Heart right ventricle (tissue), 16 donors: Measurements from ENCODE around the gene KIFC3. TPM values are rescaled to one million over a fixed set of nuclear protein-coding genes. Genes with fewer than 3 reads are reported as not detected.

Experiments used
- ATAC-seq, 8 donors: fragments of 200-7000 bp; cut with Tn5 transposase; one replicate each; pipeline ENCODE4 v1.9.1; 2020; ENCODE audit warnings: mild to moderate bottlenecking in 8 of 8, moderate library complexity in 8 of 8, moderate number of reproducible peaks in 1 of 8
- DNase-seq, 2 donors: peaks; one replicate each; pipeline ENCODE4 v3.0.0-alpha.2; 2020
- H3K27ac ChIP-seq, 10 donors: fragments of 200-600 bp; sonication (generic) in 2 of 10; one replicate each; pipeline versions ENCODE4 v1.5.0 to v1.8.0; 2020 to 2022; ENCODE audit warnings: mild to moderate bottlenecking in 3 of 10
- H3K27me3 ChIP-seq, 7 donors: fragments of 200-600 bp; one replicate each; pipeline ENCODE4 v1.8.0; 2021 to 2022; ENCODE audit warnings: mild to moderate bottlenecking in 2 of 7
- H3K36me3 ChIP-seq, 9 donors: fragments of 200-600 bp; sonication (generic) in 1 of 9; one replicate each; pipeline versions ENCODE4 v1.5.0 to v1.8.0; 2020 to 2022; ENCODE audit warnings: mild to moderate bottlenecking in 2 of 9
- H3K4me1 ChIP-seq, 9 donors: fragments of 200-600 bp; sonication (generic) in 1 of 9; one replicate each; pipeline versions ENCODE4 v1.5.0 to v1.8.0; 2020 to 2022; ENCODE audit warnings: mild to moderate bottlenecking in 4 of 9
- H3K4me3 ChIP-seq, 10 donors: fragments of 200-600 bp; sonication (generic) in 2 of 10; one replicate each; pipeline versions ENCODE4 v1.5.0 to v1.8.0; 2020 to 2022; ENCODE audit warnings: mild to moderate bottlenecking in 7 of 10, moderate library complexity in 2 of 10
- H3K9me3 ChIP-seq, 11 donors: fragments of 200-600 bp in 10 of 11; sonication (generic) in 2 of 11; one replicate each; pipeline versions ENCODE4 v1.5.0 to v1.8.0; 2013 to 2022; ENCODE audit warnings: mild to moderate bottlenecking in 2 of 11, control low read depth in 1 of 11, moderate library complexity in 1 of 11
- WGBS, 2 donors: extraction: QIAGEN DNeasy Blood & Tissue Kit; methylation state at CpG; one replicate each; pipeline ENCODE4 v1.1.7; 2013; ENCODE audit warnings: inconsistent platforms in 1 of 2; 5-methylcytosine and 5-hydroxymethylcytosine counted together
- intact Hi-C, 10 donors: fragments of 100-400 bp; cut with DNase I; formaldehyde crosslinking; loops; one replicate each; pipeline versions ENCODE4 v1.11.1 to v1.14.2; 2022
- polyA plus RNA-seq, 2 donors: library from polyadenylated mRNA; stranded (reverse); fragments of 200-250 nt; gene quantifications; one replicate each; pipeline ENCODE4 v1.2.3, GENCODE V29; 2013
- total RNA-seq, 10 donors: library from RNA; stranded (reverse); fragmentation: NEBNext Ultra II Directional in 3 of 10; extraction: Animal tissue kit (Norgen Biotek cat#: 25700) in 3 of 10; gene quantifications; one replicate each; pipeline versions ENCODE4 v1.2.1 to v1.2.4, GENCODE V29; 2021 to 2023
- TF ChIP-seq, protein P1 (sequence below), 9 donors: fragments of 200-600 bp; sonication (generic) in 2 of 9; IDR thresholded peaks; one replicate each; pipeline versions ENCODE4 v1.5.0 to v1.8.0; 2021 to 2022; ENCODE audit warnings: antibody characterized with exemption in 9 of 9, mild to moderate bottlenecking in 5 of 9, moderate library complexity in 1 of 9
- donor health status: Arrhythmogenic right ventricular cardiomyopathy.
- donor health status: ischemic (EF 13 %, LVEDD 7.1; RV severe dilation, severe dysfunction).
- donor health status: healthy with polysubstance abuse.
- donor health status: DM: no; HTN: yes; CAD: no.
- donor health status: DM: no; HTN: no; CAD: no.
- donor health status: ischemic (EF 25% LVEDD 6.9; RV normal size, moderate dysfunction).
- donor health status: ischemic (EF 25% LVEDD 5.7; RV mildly dilated, moderate dysfunction).
- donor health status: healthy.
- donor health status: DM: yes; HTN: yes; CAD: no.
- donor health status: Ischemic cardiomyopathy.
- donor health status: ischemic (EF 35%, LVEDD 5.7; RV mildly dilated, moderate dysfunction).
- donor health status: nonischemic (EF 11% LVEDD 7.7; RV severe dilation, severe dysfunction).
- donor health status: DM: yes; HTN: yes; CAD: no.
- donor health status: PGD.
- donor health status: ischemic (EF 29% LVEDD 5.4; RV normal size, mild dysfunction).
- donor health status: nonischemic (EF 23%, LVEDD 6.1; RV moderate dilation, normal function).

KIFC3 gene
- total and polyA plus RNA-seq, 12 donors, result 42.5 to 97.4 (median 63.5) TPM

DNA sequence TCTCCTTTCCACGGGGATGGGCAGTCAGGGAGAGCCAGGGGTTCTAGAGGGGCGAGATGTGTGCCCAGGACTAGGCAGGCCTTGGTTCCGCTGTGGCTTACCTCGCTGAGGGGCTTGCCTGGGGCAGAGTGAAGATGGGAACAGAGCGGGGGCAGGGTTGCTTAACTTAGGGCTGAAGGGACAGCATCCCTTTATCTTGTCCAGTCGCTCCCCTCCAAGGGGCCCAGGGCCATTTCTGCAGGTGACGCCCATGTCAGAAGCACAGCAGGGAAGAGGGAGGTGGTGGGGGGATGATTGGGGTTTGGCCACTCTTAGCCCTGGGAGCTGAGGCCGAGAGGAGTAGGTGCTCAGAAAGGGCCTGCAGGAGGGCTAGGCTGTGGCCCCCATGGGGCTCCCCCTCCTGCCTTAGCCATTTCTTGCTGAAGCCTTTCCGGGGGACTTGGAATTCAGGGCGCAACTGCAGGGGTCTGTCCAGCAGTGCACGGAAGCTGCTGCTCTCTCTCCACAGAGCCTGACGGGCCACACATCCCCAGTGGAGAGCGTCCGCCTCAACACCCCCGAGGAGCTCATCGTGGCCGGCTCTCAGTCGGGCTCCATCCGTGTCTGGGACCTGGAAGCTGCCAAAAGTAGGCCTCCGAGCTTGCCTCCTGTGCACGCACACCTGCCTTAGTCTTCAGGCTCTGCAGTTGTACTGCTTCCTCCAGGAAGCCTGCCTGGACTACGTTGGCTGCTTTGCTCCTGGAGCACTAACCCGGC lies 58.2 kb downstream of the KIFC3 start:
- H3K9me3 ChIP-seq, result no peaks in the 10 kb centered on the region
- no peaks in the 10 kb centered on the region for H3K27me3 ChIP-seq
- no peak for ATAC-seq
- intact Hi-C loops, result loop anchor here in 1 of 10 donors (5.0 kb wide), 1 partner anchor 38 kb away; no protein-coding TSS in a partner anchor
- TF ChIP-seq, protein P1, sequence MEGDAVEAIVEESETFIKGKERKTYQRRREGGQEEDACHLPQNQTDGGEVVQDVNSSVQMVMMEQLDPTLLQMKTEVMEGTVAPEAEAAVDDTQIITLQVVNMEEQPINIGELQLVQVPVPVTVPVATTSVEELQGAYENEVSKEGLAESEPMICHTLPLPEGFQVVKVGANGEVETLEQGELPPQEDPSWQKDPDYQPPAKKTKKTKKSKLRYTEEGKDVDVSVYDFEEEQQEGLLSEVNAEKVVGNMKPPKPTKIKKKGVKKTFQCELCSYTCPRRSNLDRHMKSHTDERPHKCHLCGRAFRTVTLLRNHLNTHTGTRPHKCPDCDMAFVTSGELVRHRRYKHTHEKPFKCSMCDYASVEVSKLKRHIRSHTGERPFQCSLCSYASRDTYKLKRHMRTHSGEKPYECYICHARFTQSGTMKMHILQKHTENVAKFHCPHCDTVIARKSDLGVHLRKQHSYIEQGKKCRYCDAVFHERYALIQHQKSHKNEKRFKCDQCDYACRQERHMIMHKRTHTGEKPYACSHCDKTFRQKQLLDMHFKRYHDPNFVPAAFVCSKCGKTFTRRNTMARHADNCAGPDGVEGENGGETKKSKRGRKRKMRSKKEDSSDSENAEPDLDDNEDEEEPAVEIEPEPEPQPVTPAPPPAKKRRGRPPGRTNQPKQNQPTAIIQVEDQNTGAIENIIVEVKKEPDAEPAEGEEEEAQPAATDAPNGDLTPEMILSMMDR (IDR thresholded peaks at IDR 0.05), result no peak
- WGBS, 2 donors, result 89 to 91% methylated on average over 23 of the region's 23 CpGs
- peaks cover 0 to 13% (median 6%) of the 10 kb centered on the region in 9 donors for H3K4me1 ChIP-seq
- H3K27ac ChIP-seq, result no peak overlapping the region
- DNase-seq, result no peak
- peaks cover 0 to 39% (median 0%) of the 10 kb centered on the region in 9 donors for H3K36me3 ChIP-seq
- no peak overlapping the region for H3K4me3 ChIP-seq

DNA sequence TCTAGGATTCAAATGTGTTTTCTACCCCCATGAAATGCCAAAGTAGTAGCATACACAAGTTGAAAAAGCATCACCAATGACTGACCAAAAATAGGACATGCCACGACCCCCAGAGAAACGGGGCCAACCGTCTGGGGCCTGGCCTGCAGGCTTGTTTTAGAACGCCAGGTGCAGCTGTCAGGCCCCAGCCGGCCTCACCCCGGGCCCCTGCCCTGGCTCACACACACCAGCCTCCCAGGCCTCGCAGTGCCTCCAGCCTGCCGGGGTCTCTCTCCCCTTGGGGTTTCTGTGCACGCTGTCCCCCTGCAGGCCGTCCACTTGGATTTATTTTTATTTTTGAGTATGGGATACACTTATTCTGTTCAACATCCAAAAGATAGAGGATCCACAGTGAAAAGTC lies 58.8 kb downstream of the KIFC3 start:
- Histone ChIP-seq H3K4me1 (peaks cover 0 to 13% (median 6%) of the 10 kb centered on the region in 9 donors), H3K9me3 (no peaks in the 10 kb centered on the region), H3K4me3 (no peak overlapping the region), H3K27me3 (no peaks in the 10 kb centered on the region), H3K36me3 (peaks cover 0 to 41% (median 0%) of the 10 kb centered on the region in 9 donors), H3K27ac (no peak overlapping the region)
- WGBS, 2 donors, result 82 to 83% methylated on average over 10 of the region's 10 CpGs
- TF ChIP-seq, protein P1 (IDR thresholded peaks at IDR 0.05), result no peak
- ATAC-seq (no peak), DNase-seq (no peak)
- intact Hi-C loops, result loop anchor here in 1 of 10 donors (5.0 kb wide), 1 partner anchor 39 kb away; no protein-coding TSS in a partner anchor

DNA sequence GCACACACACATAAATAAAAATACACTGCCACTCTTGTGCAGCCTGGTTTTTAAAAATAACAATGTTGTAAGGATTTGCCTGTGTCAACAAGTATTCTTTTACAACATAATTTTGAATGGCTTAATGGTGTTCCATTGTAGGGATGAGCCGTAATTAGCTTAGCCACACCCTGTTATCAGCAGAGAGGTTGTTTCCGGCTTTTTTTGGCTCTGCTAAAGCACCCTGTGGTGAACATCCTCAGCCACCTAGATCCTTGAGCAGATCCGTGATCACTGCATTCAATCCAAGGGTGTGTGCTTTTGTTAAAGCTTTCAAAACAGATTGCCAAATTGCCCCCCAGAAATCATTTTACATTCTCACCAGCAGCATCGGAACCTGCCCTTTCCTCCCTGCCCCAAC lies 59.7 kb downstream of the KIFC3 start:
- TF ChIP-seq, protein P1 (IDR thresholded peaks at IDR 0.05), result no peak
- peaks cover 0 to 13% (median 6%) of the 10 kb centered on the region in 9 donors for H3K4me1 ChIP-seq
- no peaks in the 10 kb centered on the region for H3K9me3 ChIP-seq
- no peak overlapping the region for H3K4me3 ChIP-seq
- ATAC-seq (no peak), DNase-seq (no peak)
- WGBS, 2 donors, result 64 to 77% methylated on average over 4 of the region's 4 CpGs
- H3K36me3 ChIP-seq, result peaks cover 0 to 43% (median 0%) of the 10 kb centered on the region in 9 donors
- H3K27ac ChIP-seq, result no peak overlapping the region
- H3K27me3 ChIP-seq, result no peaks in the 10 kb centered on the region
- intact Hi-C loops, result loop anchor here in 1 of 10 donors (5.0 kb wide), 1 partner anchor 40 kb away; no protein-coding TSS in a partner anchor

DNA sequence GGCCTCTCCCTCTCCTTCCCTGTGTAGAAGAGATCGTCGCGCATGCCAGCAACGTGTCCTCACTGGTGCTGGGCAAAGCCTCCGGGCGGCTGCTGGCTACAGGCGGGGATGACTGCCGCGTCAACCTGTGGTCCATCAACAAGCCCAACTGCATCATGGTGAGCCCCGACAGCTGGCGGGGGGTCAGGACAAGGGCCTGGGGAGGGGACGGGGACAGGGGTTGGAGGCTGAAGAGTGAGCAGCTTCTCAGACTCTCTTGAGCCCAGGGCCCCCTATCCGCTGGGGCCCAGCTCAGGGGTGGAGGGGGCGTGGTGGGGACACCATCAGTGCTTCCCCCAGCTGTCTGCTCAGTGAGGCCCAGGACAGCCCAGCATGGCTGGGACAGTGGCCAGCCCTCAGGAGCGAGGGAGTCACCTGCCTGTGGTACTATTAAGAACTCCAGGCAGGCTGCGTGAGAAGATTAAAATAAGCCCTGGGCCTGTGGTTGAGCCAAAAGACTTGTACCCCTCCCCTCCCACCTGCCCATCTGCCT lies 60.6 kb downstream of the KIFC3 start:
- peak in 6 of 8 donors; percentile 47 to 79 (median 68) for ATAC-seq
- H3K36me3 ChIP-seq, result peaks cover 0 to 41% (median 0%) of the 10 kb centered on the region in 9 donors
- H3K9me3 ChIP-seq, result no peaks in the 10 kb centered on the region
- TF ChIP-seq, protein P1 (IDR thresholded peaks at IDR 0.05), result no peak
- H3K4me3 ChIP-seq, result no peak overlapping the region
- H3K27me3 ChIP-seq, result no peaks in the 10 kb centered on the region
- H3K27ac ChIP-seq, result no peak overlapping the region
- 77 to 83% methylated on average over 16 of the region's 16 CpGs for WGBS, 2 donors
- H3K4me1 ChIP-seq, result peaks cover 0 to 20% (median 9%) of the 10 kb centered on the region in 9 donors
- intact Hi-C loops, result loop anchor here in 1 of 10 donors (5.0 kb wide), 1 partner anchor 41 kb away; no protein-coding TSS in a partner anchor
- DNase-seq, result no peak
